HG03108 (cell line): ENCODE measurements around the gene ZNF524.

Experiments
- ATAC-seq: cut with Tn5 transposase; IDR thresholded peaks from one replicate; pipeline ENCODE4 v1.9.1; 2021; ENCODE audit warnings: moderate library complexity; ENCODE audit not compliant: unreplicated experiment

Gene ZNF524

GRCh38 chr19:55652311-55653128, 52.4 kb downstream of the ZNF524 start:
- ATAC-seq, result no peak
